22Rv1 (cell line): ENCODE results near the gene PTPN2.

Experiments
- H3K27ac ChIP-seq: fragments of 450-650 bp; 2 replicates; pipeline ENCODE4 v1.5.1; 2017
- ZFX ChIP-seq: fragments of 450-650 bp; IDR thresholded peaks from 2 replicates; pipeline ENCODE4 v1.6.1; 2017; ENCODE audit warnings: antibody characterized with exemption, borderline replicate concordance
- TF ChIP-seq, protein P1 (sequence below): fragments of 450-650 bp; IDR thresholded peaks from 2 replicates; pipeline ENCODE4 v1.5.1; 2017; ENCODE audit warnings: mild to moderate bottlenecking

Gene PTPN2

DNA sequence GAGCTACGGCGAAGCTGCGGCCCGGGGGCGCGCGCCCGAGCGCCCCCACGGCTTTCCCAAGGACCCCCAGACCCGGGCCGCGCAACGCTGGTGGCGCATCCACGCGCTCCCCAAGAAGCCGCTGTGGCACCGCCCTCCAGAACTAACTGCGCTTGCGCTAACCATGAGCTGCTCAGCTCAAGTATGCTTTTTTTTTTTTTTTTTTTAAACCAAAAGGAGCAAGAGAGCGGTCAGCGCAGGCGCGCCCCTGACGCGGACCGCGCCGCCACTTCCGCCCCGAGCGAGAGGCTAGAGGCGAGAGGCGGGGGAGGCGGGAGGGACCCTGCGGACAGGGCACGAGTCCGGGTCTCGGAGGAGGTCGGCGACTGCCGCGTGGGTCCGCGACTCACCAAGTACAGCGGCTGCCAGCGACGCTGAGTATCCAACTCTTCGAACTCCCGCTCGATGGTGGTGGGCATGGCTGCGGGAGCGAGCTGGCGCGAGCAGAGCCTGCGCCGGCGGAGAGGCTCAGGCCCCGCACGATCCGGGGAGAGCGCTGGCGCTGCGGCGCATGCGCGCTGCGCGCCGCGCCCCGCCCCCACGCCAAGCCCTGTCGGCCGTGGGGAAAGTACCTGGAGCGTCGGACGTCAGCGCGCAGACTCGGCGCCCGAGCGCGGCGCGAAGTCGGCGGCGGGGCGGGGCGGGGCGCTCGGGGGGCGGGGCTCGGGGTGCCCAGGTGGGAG lies at the start of gene PTPN2:
Gene PTPN2, minus strand, starts transcription at position 554 of the 722 bp plus-strand sequence. Its CDS starts 96 bp downstream, at position 458.
- TF ChIP-seq, protein P1, sequence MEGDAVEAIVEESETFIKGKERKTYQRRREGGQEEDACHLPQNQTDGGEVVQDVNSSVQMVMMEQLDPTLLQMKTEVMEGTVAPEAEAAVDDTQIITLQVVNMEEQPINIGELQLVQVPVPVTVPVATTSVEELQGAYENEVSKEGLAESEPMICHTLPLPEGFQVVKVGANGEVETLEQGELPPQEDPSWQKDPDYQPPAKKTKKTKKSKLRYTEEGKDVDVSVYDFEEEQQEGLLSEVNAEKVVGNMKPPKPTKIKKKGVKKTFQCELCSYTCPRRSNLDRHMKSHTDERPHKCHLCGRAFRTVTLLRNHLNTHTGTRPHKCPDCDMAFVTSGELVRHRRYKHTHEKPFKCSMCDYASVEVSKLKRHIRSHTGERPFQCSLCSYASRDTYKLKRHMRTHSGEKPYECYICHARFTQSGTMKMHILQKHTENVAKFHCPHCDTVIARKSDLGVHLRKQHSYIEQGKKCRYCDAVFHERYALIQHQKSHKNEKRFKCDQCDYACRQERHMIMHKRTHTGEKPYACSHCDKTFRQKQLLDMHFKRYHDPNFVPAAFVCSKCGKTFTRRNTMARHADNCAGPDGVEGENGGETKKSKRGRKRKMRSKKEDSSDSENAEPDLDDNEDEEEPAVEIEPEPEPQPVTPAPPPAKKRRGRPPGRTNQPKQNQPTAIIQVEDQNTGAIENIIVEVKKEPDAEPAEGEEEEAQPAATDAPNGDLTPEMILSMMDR: no peak
- no peak for TF ChIP-seq ZFX

GRCh38 chr18:12933327-12933726 lies 49.3 kb upstream of the PTPN2 start:
- no peak overlapping the region for H3K27ac ChIP-seq
- TF ChIP-seq ZFX: no peak
- TF ChIP-seq, protein P1: no peak

More for the DNA sequence above, at the start of gene PTPN2:
- H3K27ac ChIP-seq: peak within 1 kb of the TSS; percentile 93

- H3K27ac ChIP-seq: no peak overlapping the region
- TF ChIP-seq, protein P1: no peak
- TF ChIP-seq ZFX: no peak
These were observed 46.9 kb upstream of the PTPN2 start for GRCh38 chr18:12930908-12931307.

GRCh38 chr18:12930376-12930775 lies 46.3 kb upstream of the PTPN2 start:
- no peak overlapping the region for H3K27ac ChIP-seq
- TF ChIP-seq, protein P1: no peak
- no peak for TF ChIP-seq ZFX

GRCh38 chr18:12929477-12930083 lies 45.5 kb upstream of the PTPN2 start:
- H3K27ac ChIP-seq: no peak overlapping the region
- TF ChIP-seq, protein P1: no peak

DNA sequence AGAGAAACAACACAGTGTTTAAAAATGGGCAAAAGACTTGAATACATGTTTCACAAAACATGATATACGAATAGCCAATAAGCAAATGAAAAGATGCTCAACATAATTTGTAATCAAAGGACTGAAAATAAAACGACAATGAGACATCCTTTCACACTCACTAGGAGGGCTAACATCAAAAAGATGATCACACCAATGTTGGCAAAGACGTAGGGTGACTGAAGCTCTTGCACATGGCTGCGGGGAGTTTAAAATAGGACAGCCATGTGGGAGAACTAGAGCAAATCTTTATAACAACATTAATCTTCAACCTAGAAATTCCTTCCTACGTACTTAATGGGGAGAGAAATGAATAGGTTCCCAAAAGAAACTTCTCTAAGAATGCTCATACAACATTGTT lies 44.6 kb upstream of the PTPN2 start:
- TF ChIP-seq, protein P1: no peak
- no peak for TF ChIP-seq ZFX
- no peak overlapping the region for H3K27ac ChIP-seq

GRCh38 chr18:12928206-12928605 lies 44.2 kb upstream of the PTPN2 start:
- TF ChIP-seq, protein P1: no peak
- no peak for TF ChIP-seq ZFX

More at GRCh38 chr18:12928206-12928605, 44.2 kb upstream of the PTPN2 start:
- H3K27ac ChIP-seq: no peak overlapping the region
